ENCODE results near the gene CCT6B.

CCT6B gene

GRCh38 chr17:34883106-34884000 is 77.9 kb downstream of the CCT6B start:
- no peak for DNase-seq (ENCODE audit: low read depth)

- DNase-seq (ENCODE audit: low read depth): no peak
These were observed 82.1 kb downstream of the CCT6B start for GRCh38 chr17:34879146-34879545.
